Calu3 (cell line): ENCODE results near the gene NRL. TPM values are rescaled to one million over a fixed set of nuclear protein-coding genes. Genes with fewer than 3 reads are reported as not detected.
A peak's percentile ranks its signal among the peaks of the same experiment; 100 is the strongest.

Experiments
- BruUV-seq: library from RNA; stranded (reverse); fragments of 400-500 nt; replicated peaks from 2 replicates; lab custom pipeline; 2021; lab: Mats Ljungman, UMichigan
- CTCF ChIA-PET: fragments of 300-600 bp; sonication (Branson Sonifier 250); formaldehyde crosslinking; loops from one replicate; lab custom pipeline; 2022; ENCODE audit warnings: antibody characterized with exemption; lab: Charles Lee
- DNase-seq: peaks from one replicate; pipeline ENCODE4 v3.0.0; 2022
- H3K27ac Mint-ChIP-seq: one replicate; pipeline ENCODE4 v1.8.0; 2022; ENCODE audit warnings: mixed read lengths; ENCODE audit not compliant: unreplicated experiment
- H3K27me3 Mint-ChIP-seq: one replicate; pipeline ENCODE4 v1.8.0; 2022; ENCODE audit warnings: mixed read lengths; ENCODE audit not compliant: unreplicated experiment
- H3K36me3 Mint-ChIP-seq: one replicate; pipeline ENCODE4 v1.8.0; 2022; ENCODE audit warnings: mild to moderate bottlenecking, moderate library complexity, mixed read lengths; ENCODE audit not compliant: insufficient read depth, unreplicated experiment
- H3K4me1 Mint-ChIP-seq: one replicate; pipeline ENCODE4 v1.8.0; 2022; ENCODE audit warnings: mild to moderate bottlenecking, low read depth, mixed read lengths; ENCODE audit not compliant: unreplicated experiment
- H3K4me3 Mint-ChIP-seq: one replicate; pipeline ENCODE4 v1.8.0; 2022; ENCODE audit warnings: mild to moderate bottlenecking, low read depth, moderate library complexity, mixed read lengths; ENCODE audit not compliant: unreplicated experiment
- H3K9me3 Mint-ChIP-seq: one replicate; pipeline ENCODE4 v1.8.0; 2022; ENCODE audit warnings: low read depth, mixed read lengths; ENCODE audit not compliant: unreplicated experiment
- CTCF ChIP-seq: fragments of 200-600 bp; IDR thresholded peaks from one replicate; pipeline ENCODE4 v1.8.0; 2022; ENCODE audit warnings: antibody characterized with exemption; ENCODE audit not compliant: unreplicated experiment
- intact Hi-C: fragments of 100-400 bp; cut with micrococcal nuclease; formaldehyde crosslinking; loops from one replicate; pipeline ENCODE4 v1.10.0; 2022; ENCODE audit not compliant: unreplicated experiment
- total RNA-seq: library from RNA; stranded (reverse); gene quantifications from 2 replicates; pipeline ENCODE4 v1.2.3, GENCODE V29; 2022

The NRL gene
- total RNA-seq, 1 experiment from 2014 or later: 2.3 TPM

GRCh38 chr14:24055971-24056799, 58.6 kb downstream of the NRL start:
- BruUV-seq: no TSS peak
- Mint-ChIP-seq H3K27ac (no peak overlapping the region), H3K9me3 (no peaks in the 10 kb centered on the region), H3K4me1 (peaks cover 11% of the 10 kb centered on the region), H3K4me3 (no peak overlapping the region), H3K27me3 (peaks cover 68% of the 10 kb centered on the region), H3K36me3 (peaks cover 17% of the 10 kb centered on the region)
- intact Hi-C loops: no loop called here
- TF ChIP-seq CTCF: no peak
- CTCF ChIA-PET: interaction anchor here (3.5 to 4.0 kb wide), 2 partner anchors 36 to 53 kb away, joined by 64 to 68 read pairs; partner anchors contain the start of gene PCK2
- DNase-seq: no peak

GRCh38 chr14:24054646-24055045, 60.1 kb downstream of the NRL start:
- TF ChIP-seq CTCF: no peak
- no peak overlapping the region for H3K4me3 Mint-ChIP-seq
- H3K27ac Mint-ChIP-seq: no peak overlapping the region
- intact Hi-C loops: no loop called here
- no peak for DNase-seq
- no peaks in the 10 kb centered on the region for H3K9me3 Mint-ChIP-seq
- H3K36me3 Mint-ChIP-seq: peaks cover 21% of the 10 kb centered on the region
- CTCF ChIA-PET: no interaction called here
- H3K27me3 Mint-ChIP-seq: peaks cover 83% of the 10 kb centered on the region
- no TSS peak for BruUV-seq
- peaks cover 11% of the 10 kb centered on the region for H3K4me1 Mint-ChIP-seq

- no peak for TF ChIP-seq CTCF
- no peaks in the 10 kb centered on the region for H3K9me3 Mint-ChIP-seq
- H3K4me1 Mint-ChIP-seq: peaks cover 11% of the 10 kb centered on the region
- DNase-seq: no peak
- no peak overlapping the region for H3K27ac Mint-ChIP-seq
- intact Hi-C loops: no loop called here
- CTCF ChIA-PET: no interaction called here
- H3K36me3 Mint-ChIP-seq: peaks cover 21% of the 10 kb centered on the region
- peaks cover 87% of the 10 kb centered on the region for H3K27me3 Mint-ChIP-seq
- BruUV-seq: no TSS peak
- no peak overlapping the region for H3K4me3 Mint-ChIP-seq
These were observed 60.5 kb downstream of the NRL start for GRCh38 chr14:24054324-24054641.

- CTCF ChIA-PET: no interaction called here
- Mint-ChIP-seq H3K9me3 (no peaks in the 10 kb centered on the region), H3K4me3 (peak overlapping the region; percentile 70), H3K27me3 (peaks cover 89% of the 10 kb centered on the region), H3K36me3 (peaks cover 21% of the 10 kb centered on the region), H3K4me1 (peaks cover 11% of the 10 kb centered on the region), H3K27ac (no peak overlapping the region)
- TF ChIP-seq CTCF: no peak
- BruUV-seq: no TSS peak
- intact Hi-C loops: no loop called here
- no peak for DNase-seq
These were observed 61.0 kb downstream of the NRL start for GRCh38 chr14:24053548-24054323.
